Skeletal muscle cell (primary cell): ENCODE results near the gene WDFY2.
A peak's percentile ranks its signal among the peaks of the same experiment; 100 is the strongest.

Experiments used
- DNase-seq: peaks from one replicate; pipeline ENCODE4 v3.0.0-alpha.2; 2010; ENCODE audit warnings: low read depth
- H3K4me3 ChIP-seq: 2 replicates; pipeline ENCODE4 v1.5.1; 2011; ENCODE audit warnings: low read depth, mild to moderate bottlenecking, control low read depth, low read length, moderate library complexity

The WDFY2 gene

DNA sequence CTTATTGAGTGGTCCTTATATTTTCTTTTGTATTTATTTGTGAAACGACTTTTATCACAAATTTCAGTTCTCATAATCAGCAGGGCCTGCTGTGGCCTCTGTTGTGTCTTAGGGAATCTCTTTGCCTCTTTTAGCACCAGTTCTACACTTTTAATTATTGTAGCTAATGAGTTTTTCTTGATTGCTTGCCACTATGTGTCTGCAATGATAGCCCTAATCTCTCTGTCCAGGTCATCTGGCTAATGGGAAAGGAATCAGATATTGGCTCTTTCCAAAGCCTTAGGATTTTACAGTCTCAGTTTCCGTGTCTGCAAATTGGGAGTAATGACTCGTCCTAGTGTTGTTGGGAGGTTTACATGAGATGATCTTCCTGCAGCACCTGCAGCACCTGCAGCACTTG is 10.2 kb downstream of the WDFY2 start:
- no peak overlapping the region for H3K4me3 ChIP-seq
- DNase-seq = no peak

- no peak overlapping the region for H3K4me3 ChIP-seq
- no peak for DNase-seq
Observed at GRCh38 chr13:51595416-51595815, 11.2 kb downstream of the WDFY2 start.

GRCh38 chr13:51596541-51596940 is 12.3 kb downstream of the WDFY2 start:
- no peak overlapping the region for H3K4me3 ChIP-seq

GRCh38 chr13:51599444-51600176 is 15.3 kb downstream of the WDFY2 start:
- H3K4me3 ChIP-seq = no peak overlapping the region
- no peak for DNase-seq

More at GRCh38 chr13:51596541-51596940, 12.3 kb downstream of the WDFY2 start:
- no peak for DNase-seq

GRCh38 chr13:51600703-51601102 is 16.4 kb downstream of the WDFY2 start:
- no peak overlapping the region for H3K4me3 ChIP-seq
- DNase-seq = no peak

DNA sequence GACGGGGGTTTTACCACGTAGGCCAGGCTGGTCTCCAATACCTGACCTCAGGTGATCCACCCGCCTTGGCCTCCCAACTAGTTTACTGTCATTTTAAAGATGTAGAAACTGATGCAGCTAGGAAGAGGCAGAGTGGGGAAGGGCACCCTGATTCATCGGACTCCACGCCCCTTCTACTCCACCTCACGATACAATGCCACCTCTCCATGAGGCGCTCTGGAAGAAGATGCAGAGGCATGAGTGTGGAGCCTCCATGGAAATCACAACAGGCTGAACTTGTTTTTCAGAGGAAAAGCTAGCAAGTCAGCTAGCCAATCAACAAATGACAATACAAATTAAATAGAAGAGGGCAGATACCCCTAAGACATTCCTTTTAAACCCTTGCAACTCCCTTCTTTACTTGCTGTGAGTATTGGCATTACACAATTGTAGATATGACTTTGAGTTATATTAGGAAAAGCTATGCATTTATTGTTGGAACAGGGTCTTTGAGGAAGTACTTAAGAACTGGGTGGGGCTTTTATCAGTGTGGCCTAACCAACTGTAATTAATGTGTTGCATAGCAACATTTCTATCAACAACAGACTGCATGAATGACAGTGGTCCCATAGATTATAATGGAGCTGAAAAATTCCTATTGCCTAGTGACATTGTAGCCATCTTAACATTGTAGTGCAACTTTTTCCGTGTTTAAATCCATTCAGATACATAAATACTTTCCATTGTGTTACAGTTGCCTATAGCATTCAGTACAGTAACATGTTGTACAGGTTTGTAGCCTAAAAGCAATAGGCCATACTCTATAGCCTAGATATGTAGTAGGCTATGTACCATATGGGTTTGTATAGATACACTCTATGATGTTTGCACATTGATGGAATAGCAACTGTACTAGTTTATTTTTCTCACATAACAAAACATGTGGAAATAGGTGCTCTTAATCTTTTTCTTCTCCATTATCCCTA is 17.6 kb downstream of the WDFY2 start:
- DNase-seq = no peak
- no peak overlapping the region for H3K4me3 ChIP-seq

- no peak for DNase-seq
- no peak overlapping the region for H3K4me3 ChIP-seq
Observed at GRCh38 chr13:51603716-51604115, 19.5 kb downstream of the WDFY2 start.

GRCh38 chr13:51605698-51606097 is 21.4 kb downstream of the WDFY2 start:
- no peak for DNase-seq
- no peak overlapping the region for H3K4me3 ChIP-seq

GRCh38 chr13:51607165-51607564 is 22.9 kb downstream of the WDFY2 start:
- H3K4me3 ChIP-seq = no peak overlapping the region
- DNase-seq = no peak

GRCh38 chr13:51608857-51609406 is 24.7 kb downstream of the WDFY2 start:
- no peak overlapping the region for H3K4me3 ChIP-seq
- DNase-seq = no peak

- H3K4me3 ChIP-seq = no peak overlapping the region
- no peak for DNase-seq
Observed at GRCh38 chr13:51612867-51613266, 28.6 kb downstream of the WDFY2 start.

- no peak for DNase-seq
- H3K4me3 ChIP-seq = no peak overlapping the region
Observed at GRCh38 chr13:51613535-51613934, 29.3 kb downstream of the WDFY2 start.

DNA sequence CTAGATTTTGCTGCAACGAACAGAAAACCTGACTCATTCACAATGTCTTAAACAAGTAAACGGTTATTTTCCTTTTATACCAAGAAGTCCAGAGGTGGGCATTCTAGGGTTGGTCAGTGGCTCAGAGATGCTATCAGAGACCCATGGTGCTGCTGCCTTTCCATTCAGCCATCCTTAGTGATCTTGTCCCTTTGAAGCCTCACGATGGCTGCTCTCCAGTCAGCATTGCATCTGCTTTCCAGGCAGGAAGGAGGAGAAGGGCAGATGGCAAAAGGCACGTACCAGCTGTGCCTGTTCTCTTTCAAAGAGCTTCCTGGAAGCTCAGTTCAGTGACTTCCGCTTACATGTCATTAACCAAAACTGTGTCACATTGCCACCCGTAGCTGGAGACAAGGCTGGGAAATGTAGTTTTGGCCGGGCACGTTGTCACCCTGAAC is 30.1 kb downstream of the WDFY2 start:
- DNase-seq = no peak
- no peak overlapping the region for H3K4me3 ChIP-seq

DNA sequence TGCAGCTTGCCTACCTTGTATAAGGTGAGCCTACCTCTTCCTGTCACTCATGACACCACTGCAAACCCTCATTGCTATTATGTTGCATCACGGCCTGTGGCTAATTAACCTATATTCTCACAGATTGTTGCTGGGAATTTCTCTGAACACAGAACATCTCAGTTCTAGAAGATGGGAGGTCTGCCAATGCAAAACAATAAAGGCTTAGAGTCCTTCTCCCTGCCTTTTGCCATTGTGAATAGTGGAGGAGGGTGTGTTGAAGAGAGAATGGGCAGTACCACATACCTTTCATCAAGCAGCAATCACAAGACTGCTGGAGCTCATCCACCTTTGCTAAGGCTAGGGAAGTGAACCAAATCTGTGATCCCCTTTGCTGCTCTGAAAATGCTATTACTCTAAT is 34.4 kb downstream of the WDFY2 start:
- no peak overlapping the region for H3K4me3 ChIP-seq
- DNase-seq = no peak

DNA sequence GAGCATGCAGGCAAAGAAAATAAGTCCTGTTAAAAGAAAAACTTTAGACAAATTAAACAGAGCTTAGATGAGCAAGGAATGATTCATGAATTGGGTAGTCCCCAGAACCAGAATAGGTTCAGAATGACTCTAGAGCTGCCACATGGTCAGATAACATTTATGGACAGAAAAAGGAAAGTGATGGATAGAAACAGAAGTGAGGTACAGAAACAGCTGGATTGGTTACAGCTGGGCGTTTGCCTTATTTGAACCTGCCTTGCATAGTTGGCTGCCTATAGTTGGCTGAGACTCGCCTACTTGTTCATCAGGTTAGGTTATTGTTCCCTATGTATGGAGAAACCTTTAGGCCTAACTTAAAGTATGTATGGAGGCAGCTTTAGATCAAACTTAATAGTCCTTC is 35.4 kb downstream of the WDFY2 start:
- DNase-seq = peak; percentile 62
- H3K4me3 ChIP-seq = no peak overlapping the region

DNA sequence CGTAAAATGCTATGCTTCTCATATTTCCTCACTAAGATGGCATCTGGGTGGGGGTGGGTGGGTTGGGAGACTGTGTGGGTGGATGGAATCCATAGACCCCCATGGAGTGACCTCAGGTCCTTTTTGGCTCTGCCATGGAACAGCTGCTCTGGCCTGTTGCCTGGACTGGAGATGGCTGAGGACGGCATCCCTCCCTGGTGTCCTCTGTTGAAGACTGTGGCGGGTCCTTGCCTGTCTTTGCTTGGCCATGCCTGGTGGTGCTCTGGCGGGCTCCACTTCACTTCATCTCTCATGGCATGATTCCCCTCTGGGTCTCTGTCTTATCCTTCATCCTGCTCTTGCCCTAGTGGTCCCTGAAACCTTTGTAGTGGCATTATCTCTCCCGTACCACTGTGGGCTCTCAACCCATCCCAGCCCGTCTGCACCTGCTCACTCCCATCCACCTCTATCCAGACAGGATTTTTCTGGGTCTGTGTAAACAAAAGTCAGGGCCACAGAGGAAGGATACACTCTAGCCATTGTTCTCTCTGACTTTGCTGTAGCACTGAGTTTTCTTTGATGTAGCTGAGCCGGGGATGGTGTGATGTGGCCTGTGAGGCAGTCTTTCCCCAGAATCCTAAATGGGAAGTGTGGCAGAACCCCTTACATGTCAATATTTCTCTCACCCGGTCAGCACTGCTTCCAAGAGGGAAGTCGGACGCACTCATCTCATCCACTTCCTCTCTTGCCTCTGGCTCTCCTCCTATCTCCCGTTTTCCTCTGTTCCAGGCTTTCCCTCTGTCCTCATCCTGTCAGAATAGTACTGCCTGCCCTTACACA is 36.1 kb downstream of the WDFY2 start:
- H3K4me3 ChIP-seq = no peak overlapping the region
- no peak for DNase-seq

GRCh38 chr13:51621602-51622001 is 37.3 kb downstream of the WDFY2 start:
- DNase-seq = no peak
- no peak overlapping the region for H3K4me3 ChIP-seq

GRCh38 chr13:51623473-51623872 is 39.2 kb downstream of the WDFY2 start:
- H3K4me3 ChIP-seq = no peak overlapping the region
- DNase-seq = no peak

DNA sequence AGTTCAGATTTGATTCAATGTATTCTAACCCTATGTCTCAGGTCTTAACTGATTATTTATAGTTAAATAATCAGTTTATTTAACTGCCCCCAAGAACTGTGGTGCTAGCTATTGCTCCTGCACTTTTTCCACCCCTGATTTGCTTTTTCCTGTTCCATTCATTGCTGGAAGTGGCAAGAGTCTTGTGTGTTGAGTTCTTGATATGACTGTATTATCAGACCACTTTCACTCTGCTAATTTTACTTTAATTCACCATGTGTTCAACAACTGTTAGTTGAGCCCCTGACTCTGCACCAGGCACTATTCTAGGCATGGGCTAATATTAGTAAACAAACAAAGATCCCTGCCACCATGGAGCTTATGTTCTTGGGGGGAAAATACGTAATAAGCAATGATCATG is 39.9 kb downstream of the WDFY2 start:
- no peak for DNase-seq
- H3K4me3 ChIP-seq = no peak overlapping the region
